SK-N-DZ (cell line): ENCODE data around the gene VWA3B.

Experiments
- DNase-seq: peaks from one replicate; pipeline ENCODE4 v3.0.0-alpha.2; 2015; ENCODE audit warnings: low spot score

The VWA3B gene

DNA sequence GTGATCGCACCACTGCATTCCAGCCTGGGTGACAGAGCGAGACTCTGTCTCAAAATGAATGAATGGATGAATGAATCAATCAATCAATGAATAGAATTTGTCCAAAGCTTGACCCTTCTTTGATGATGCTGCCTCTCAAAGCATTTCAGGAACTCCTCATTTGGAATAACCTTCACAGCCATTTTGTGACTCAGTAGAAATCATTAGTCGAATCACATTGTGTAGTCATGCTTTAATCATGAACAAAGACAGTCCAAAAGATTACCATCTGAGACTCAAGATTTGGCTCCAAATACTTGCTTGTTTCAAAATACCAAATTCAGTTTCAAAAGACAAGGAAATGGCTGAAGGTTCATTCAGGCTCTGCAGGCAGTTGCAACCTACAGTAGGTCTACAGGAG, 83.1 kb downstream of the VWA3B start:
- no peak for DNase-seq

DNA sequence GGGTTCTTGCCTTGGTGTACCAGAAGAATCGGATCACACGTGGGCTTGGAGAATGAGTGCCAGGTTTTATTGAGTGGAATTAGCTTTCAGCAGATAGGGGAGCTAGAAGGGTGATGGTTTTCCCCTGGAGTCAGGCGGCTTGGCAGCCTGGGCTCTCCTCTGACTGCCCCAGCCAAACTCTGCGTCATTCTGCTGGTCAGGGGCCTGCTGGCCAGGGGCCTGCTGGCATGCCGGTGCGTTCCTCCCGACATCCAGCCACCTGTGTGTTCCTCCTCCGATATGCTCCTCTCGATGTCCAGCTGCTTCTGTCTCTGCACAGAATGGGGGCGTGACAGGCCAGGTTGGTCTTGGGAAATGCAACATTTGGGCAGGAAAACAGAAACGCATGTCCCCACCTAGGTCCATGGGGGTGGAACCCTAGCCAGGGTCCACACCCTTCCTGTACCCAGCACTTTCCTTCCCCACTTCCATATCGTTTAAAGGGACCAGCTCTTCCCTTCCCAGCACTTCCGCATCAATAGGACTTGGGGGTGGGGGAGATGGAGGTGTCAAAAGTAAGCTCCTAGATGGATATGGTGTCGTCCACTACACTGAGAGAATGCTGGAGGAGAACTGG, 85.3 kb downstream of the VWA3B start:
- no peak for DNase-seq

DNA sequence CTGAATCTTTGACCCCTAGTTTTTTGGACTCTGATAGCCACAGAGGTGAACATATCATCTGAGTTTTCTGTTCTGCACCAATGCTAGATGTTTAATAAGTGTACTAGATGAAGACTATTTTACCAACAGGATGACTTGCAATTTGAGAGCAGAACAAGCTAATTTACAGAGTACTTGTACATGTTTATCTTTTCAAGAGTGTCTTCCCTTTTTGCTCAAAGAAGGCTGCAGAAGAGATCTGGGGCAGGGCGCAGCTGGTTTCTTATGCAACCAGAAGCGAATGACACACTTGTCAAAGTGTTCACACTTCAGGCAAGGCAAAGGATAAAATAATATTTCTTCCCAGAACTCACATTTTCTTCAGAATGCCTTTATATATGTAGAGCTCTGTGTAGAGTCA, 86.0 kb downstream of the VWA3B start:
- no peak for DNase-seq

DNA sequence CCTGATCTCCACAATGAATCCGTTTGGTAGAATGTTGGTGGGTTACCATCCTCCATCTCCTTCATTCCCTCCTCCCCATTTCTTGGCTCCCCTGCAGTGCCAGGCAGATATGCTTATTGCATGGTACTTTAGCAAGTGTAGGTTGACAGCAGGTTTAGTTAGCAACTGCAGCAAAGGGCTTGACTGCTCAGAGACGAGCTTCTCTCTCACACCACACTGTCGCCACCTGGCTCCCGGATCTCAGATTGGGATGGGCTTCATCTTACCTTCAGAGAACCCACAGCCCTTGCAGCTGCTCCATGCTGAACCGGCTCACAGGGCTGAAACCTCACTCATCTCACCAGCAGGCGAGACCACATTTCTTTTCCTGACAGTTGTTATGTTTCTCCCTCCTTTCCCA, 88.8 kb downstream of the VWA3B start:
- DNase-seq = no peak

DNA sequence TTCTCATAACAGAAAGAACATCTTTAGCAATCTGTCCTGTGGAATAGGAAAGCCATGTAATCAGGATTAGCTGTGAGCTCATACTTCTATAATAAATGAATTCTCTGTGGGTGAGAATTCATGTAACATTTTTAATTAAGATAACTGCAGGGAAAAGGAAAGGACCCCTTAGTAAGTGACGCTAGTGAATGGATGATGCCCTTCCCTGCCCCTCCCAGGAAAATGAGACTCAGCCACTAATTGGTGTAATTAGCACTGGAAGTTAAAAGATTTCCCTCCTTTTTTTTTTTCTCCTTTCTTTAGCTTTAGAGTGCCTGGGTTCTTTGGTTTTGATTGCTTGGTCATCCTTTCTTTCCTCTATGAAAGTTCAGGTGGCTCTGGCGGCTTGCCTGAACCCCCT, 90.3 kb downstream of the VWA3B start:
- DNase-seq = no peak

DNA sequence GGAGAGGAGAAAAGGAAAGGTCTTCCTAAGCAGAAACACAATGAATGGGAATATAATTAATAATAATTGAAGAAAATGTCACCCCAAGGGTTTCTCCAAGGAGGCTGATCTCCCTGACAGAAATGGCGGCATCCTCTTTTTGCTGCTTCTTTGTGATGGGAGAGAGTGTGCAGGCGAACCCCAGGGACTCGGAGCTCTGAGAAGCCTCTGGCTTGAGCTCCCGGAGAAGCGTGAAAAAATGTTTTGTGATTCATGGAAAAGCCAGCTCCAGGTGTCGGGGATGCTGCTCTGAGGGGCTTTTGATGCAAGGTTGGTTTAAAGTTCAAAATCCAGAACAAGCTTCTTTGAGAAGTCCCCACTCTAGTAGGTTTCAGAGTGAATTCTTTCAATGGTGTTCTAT, 91.0 kb downstream of the VWA3B start:
- no peak for DNase-seq

DNA sequence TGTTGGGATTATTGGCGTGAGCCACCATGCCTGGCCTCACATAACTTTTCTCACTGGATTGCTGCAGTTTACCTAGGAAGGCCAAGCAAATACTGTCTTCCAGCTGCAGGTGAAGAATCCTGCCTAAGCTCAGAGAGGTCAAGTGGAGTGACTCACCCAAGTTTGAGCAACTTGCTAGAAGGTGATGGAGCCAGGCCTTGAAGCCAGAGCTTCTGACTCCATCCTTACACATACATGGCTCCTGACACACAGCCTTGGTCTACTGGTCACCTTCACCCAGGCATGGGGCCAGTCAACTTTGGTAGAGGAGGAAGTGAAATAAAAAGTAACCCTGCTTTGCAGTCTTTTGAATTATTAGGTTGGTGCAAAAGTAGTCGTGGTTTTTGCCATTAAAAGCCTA, 93.5 kb downstream of the VWA3B start:
- DNase-seq = no peak

DNA sequence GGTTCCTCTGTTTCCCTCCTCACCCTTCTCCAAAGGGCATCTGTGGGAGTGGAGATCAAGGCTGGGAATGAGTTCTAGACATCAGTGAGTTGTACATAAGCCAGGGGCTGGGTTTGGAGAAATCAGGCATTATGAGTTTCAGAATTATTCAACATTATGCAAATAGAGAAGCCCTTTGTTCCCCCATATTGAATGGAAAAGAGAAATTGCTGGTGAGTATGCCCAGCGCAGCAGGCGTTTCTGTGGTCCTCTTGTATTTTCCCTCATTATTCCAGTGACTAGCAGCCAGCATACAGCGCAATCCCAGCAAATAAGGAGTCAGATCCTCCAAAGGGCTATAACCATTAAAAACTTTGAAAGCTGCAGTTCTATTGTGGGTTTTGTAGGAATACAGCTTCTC, 94.4 kb downstream of the VWA3B start:
- DNase-seq = no peak

DNA sequence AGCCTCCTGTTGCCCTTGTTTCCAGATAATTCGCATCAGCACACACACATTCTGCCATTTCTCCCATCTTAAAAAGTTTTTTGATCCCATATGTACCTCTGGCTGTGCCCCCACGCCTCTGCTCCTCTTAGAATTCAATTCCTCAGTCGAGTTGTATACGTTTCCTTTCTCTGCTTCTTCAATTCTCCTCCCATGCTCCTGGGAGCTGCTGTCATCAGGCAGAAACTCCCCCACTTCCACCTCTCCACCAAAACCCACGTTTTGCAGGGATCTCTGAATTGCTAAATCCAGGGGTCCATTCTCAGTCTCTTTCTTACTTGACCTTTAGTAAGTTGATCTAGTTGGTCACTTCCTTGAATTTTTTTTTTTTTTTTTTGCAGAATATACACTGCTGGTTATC, 98.8 kb downstream of the VWA3B start:
- DNase-seq = no peak

DNA sequence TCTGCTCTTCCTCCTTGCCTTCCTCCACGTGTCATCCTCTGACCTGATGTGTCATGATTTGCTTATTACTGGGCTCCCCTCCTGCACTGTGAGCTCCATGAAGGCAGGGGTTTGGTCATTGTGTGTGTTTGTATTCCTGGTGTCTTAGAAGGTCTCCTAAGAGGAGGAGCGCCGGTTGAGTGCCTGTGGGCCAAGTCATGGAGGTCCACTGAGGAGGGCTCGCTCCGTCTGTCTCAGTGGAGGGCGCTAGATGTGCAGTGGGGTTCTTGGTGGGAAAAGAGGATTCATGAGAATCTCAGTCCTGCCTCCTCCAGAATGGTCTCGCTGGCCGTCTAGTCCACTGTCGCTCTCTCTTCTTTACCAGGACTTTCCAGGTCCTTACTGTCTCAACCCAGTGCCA, 100.2 kb downstream of the VWA3B start:
- no peak for DNase-seq

DNA sequence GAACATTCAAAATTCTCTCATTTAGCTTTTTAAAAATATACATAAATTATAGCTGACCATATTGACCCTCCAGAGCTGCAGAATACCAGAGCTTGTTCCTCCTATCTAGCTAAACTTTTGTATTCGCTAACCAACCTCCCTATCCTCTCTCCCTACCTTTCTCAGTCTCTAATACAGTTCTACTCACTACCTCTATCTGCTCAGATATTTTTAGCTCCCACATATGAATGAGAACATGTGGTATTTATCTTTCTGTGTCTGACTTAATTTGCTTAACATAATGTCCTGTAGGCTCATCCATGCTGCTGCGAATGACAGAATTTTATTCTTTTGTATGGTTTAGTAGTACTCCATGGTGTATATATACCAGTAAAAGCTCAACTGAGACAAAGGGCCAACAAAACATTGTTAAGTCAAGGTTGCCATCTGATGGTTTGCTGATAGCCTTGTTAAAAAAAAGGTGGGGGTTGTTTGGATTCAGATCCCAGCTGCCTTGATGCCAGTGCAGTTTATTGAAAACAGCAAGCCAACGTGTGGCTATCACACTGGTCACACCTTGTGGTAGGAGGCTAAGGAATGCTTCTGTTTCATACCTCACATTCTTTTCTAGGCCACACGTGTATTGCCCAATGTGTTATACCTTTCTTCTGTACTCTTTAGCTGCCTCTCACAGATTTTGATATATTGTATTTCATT, 101.5 kb downstream of the VWA3B start:
- no peak for DNase-seq

DNA sequence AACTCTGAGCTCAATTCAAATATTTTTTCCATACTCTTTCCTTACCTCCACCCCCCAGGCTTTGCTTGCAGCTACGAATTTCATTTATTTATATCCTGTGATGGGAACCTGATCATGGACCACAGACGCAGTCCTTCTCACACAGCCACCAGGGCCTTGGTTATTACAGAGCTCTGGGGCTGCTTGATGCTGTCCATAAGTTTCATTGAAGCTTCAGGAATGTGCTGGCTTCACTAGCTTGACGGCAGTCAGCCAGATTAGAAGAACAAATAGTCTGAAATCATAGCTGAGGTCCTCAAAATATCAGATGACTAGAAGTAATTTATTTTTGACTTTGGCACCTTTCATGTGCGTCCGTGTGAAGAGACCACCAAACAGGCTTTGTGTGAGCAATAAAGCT, 104.9 kb downstream of the VWA3B start:
- no peak for DNase-seq

DNA sequence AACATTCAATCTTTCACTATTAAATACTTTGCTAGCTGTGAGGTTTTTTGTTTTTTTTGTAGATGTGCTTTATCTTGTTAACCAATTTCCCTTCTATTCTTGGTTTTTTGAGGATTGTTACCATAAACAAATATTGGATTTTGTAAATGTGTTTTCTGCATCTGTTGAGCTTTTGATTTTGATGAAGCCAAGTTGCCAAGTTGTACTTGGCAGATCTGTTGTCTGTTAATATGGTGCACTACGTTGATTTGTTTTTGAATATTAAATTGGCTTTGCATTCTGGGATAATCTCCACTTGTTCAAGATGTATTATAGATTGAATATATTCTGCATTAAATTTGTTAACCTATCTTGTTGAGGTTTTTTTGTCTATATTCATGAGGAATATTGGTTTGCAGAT, 114.6 kb downstream of the VWA3B start:
- DNase-seq = no peak

DNA sequence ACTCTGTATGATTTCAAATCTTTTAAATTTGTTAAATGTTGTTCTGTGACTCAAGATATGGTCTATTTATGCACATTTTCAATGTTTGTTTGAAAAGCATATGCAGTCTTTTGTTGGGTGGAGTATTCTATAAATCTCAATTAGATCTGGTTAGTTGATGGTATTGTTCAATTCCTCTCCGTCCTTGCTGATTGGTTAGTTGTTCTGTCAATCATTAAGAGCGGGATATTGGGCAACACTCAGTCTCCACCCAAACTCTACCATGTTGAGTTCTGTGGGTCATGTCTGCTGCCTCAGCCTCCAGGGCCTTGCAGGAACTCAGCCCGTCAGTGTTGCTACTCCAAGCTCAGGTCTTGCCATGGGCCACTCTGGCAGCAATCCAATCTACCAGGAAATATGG, 118.9 kb downstream of the VWA3B start:
- no peak for DNase-seq

DNA sequence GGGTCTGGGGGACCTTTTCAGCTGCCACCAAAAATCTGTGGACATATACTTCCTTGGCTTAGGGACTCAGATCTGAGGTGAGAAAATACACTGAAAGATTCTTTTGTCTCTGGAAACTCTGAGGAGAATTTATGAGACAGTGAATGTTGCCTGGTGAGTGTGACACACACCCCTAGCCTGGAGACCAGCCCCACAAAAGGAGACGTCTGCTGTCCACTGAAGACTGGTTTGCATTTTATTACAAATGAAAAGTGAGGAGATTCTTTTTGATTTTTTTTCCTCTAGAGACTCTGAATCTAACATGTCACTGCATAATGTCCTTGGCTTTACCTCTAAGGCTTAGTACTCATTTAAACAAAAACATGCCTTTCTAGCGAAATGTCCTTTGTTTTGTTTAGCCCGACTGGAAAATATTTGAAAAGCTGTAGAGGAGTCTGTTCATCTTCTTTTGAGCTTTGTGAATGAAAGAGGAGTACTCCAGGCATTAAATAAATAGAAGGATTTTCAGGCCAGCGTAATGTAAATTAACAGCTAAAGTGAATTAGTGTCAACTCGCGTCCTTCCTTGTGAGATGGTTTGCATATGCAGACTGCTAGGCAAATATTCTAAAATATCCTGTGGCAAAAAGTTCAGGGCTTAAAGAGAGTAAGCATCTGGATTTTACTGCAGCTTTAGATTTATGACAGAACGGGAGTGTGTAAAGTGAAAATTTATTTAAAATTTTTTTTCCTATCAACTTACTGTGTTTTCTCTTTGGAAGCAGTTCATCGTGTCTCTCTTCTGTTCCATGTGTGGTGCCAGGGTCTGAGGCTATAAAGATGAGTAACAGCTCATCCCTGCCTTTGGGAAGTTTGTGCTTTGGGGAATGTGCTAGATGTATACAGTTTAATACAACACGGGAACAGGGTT, 125.4 kb downstream of the VWA3B start:
- no peak for DNase-seq

DNA sequence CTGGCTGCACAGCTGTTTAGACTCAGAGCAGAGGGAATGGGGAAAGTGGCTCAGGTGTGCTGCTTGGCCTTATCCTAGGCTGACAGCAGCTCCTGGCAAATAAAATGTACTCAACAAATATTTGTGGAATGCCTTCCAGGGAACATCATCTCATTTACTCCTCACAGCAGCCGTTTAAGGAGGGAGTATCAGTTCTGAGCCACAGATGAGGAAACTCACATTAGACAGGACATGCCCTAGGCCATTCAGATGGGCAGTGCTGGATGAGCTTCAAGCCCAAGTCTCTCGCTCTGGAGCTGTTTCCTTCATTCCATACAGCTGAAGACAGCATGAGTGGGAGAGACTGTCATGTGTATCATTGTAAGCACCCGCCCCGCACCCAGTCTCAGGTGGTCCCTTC, 129.6 kb downstream of the VWA3B start:
- DNase-seq = no peak

DNA sequence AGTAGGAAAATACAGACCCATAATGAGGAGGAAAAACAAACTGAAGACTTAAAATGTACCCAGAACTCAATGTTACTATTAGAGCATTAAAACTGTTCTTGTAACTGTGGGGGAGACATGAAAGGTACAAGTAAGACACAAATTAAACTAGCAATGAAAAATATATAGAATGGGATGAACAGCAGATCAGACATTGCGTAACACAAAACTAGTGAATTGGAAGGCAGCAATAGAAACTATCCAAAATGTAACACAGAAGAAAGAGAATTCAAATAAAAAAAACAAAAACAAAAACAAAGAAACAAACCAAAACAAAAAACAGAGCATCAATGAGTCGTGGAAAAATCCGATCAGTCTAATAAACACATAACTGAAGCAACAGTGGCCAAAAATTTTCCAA, 132.2 kb downstream of the VWA3B start:
- no peak for DNase-seq

DNA sequence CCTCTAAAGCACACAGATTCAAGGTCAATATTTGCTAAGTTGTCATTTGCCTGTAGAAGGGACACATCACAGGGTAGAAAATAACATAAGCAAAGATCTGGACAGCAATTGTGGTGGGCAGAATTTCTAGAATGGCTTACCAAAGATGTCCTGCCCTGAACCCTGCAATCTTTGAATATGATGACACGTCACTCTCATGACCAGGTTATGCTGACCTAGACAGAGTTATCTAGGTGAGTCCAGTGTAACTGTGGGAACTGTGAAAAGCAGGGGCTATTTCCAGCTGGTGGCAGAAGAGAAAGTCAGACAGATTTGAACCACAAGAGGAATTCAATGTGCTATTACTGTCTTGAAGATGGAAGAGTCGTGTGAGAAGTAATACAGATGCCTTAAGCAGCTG, 147.0 kb downstream of the VWA3B start:
- DNase-seq = no peak

DNA sequence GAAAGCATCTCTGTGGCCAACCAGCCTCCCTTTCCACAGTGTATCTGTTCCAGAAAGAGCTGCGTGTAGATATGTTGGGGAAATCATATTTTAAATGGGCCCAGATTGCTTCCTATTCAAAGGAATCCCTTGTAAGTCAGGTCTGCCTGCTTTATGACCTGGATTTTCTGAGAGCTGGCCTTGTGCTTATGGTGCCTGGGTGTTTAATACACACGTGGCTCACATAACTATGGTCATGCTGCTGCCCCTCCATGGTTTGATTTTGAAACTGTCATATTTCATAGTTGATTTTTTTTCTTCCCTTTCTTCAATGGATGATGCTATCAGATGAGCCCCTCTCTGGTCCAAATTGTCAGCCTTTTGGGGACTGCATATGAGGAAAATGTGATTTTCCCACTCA, 147.8 kb downstream of the VWA3B start:
- no peak for DNase-seq

DNA sequence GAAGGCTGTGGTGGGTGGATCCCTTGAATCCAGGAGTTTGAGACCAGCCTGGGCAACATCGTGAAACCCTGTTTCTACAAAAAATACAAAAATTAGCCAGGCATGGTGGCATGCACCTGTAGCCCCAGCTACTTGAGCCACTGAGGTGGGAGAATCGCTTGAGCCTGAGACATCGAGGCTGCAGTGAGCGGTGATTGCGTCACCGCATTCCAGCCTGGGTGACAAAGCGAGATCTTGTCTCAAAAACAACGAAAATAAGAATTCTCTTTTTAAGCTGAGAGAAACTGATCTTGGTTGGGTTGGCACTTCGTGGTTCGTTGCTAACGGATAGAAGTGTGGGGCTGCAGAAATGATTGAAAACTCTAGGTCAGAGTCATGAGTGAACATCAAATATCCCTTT, 150.0 kb downstream of the VWA3B start:
- DNase-seq = no peak

DNA sequence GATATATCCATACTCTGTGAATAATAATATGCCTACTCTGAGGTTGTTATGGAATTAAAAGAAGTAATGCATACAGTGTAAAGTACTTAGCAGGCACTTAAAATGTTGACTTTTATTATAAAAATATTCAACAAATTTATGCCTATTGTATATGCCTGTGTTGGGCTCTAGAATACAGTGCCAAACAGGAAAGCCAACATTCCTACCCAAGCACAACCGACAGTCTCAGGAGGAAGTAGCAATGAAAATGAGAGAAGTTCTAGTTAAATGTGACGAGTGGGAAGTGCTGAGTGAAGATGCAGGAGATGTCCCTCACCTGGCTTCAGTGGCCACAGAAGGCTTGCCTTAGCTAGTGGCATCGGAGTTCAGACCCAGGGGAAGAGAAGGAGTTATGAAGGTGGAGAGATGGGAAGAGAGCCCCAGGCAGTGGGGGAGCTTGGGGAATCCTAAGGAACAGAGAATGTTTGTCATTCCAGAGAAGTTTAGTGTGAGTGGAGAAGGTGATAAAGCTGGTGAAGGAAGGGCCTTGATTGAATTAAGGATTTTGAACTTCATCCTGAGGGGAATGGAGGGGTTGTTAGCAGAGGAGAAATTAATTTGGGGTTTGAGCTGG, 153.9 kb downstream of the VWA3B start:
- DNase-seq = no peak

DNA sequence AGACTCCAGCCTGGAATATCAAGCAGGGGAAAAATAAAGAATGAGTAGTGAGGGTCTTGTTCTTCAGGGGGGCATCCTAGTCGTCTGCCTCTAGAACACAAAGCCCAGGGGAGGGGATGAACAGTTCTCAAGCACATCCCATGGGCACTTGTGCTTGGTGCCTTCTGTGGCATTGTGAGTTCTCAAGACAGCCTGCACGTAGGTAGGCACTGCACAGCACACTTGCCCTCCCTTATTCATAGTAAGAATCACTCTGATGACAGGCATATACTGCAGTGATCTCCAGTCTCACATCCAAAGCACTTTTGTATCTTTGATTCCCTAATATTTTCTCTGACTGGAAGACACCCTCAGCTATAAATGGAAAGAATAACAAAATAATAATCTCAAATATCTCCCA, 154.6 kb downstream of the VWA3B start:
- no peak for DNase-seq
